SK-N-SH (cell line): ENCODE measurements around the gene MTERF2. TPM values are rescaled to one million over a fixed set of nuclear protein-coding genes. Genes with fewer than 3 reads are reported as not detected.

Source experiments
- CTCF ChIA-PET: fragments of 300-600, 350-600 bp; formaldehyde crosslinking; extraction: SDS; loops from one replicate; lab custom pipeline; 2021; lab: Yijun Ruan, JAX
- POLR2A ChIA-PET: fragments of 350-600 bp; sonication (Branson Sonifier 250); formaldehyde crosslinking; extraction: SDS; loops from one replicate; lab custom pipeline; 2020; ENCODE audit warnings: antibody characterized with exemption, inconsistent platforms; lab: Yijun Ruan, JAX
- DNase-seq: peaks from one replicate; pipeline ENCODE4 v3.0.0; 2012
- H2AFZ ChIP-seq: fragments of 200-600 bp; sonication (generic); 2 replicates; pipeline ENCODE4 v1.8.1; 2016; ENCODE audit warnings: antibody characterized with exemption, mild to moderate bottlenecking, low read depth
- H3F3A ChIP-seq: fragments of 200-600 bp; sonication (generic); replicated peaks from 2 replicates; pipeline ENCODE3; 2016; ENCODE audit warnings: antibody characterized with exemption, mild to moderate bottlenecking; ENCODE audit not compliant: insufficient read depth
- H3K27ac ChIP-seq, 2 experiments: fragments of 200-500 bp in 1 of 2; fragments of 200-600 bp in 1 of 2; sonication (Bioruptor generic) in 1 of 2; sonication (generic), shearing (Covaris generic) in 1 of 2; 2 replicates each; pipeline versions ENCODE4 v1.5.1 to v1.6.1; 2014 to 2016; ENCODE audit warnings: low read depth in 2 of 2, inconsistent platforms in 1 of 2, low read length in 1 of 2, mild to moderate bottlenecking in 1 of 2, mixed read lengths in 1 of 2
- H3K27me3 ChIP-seq: fragments of 200-600 bp; sonication (generic), shearing (Covaris generic); 2 replicates; pipeline ENCODE4 v1.6.1; 2016; ENCODE audit warnings: mixed run types; ENCODE audit not compliant: insufficient read depth
- H3K36me3 ChIP-seq, 2 experiments: fragments of 200-500 bp in 1 of 2; fragments of 200-600 bp in 1 of 2; sonication (Bioruptor generic) in 1 of 2; sonication (generic) in 1 of 2; replicated peaks in 1 of 2; 2 replicates each; pipeline versions ENCODE3 to v1.5.1; 2014 to 2016; ENCODE audit warnings: low read length in 1 of 2, mild to moderate bottlenecking in 1 of 2; ENCODE audit not compliant: insufficient read depth in 2 of 2, control insufficient read depth in 1 of 2
- H3K4me1 ChIP-seq, 2 experiments: fragments of 200-500 bp in 1 of 2; fragments of 200-600 bp in 1 of 2; sonication (Bioruptor generic) in 1 of 2; sonication (generic), shearing (Covaris generic) in 1 of 2; 2 replicates each; pipeline versions ENCODE4 v1.5.1 to v1.6.1; 2014 to 2016; ENCODE audit warnings: low read depth in 1 of 2, low read length in 1 of 2, mixed run types in 1 of 2; ENCODE audit not compliant: insufficient read depth in 2 of 2, control insufficient read depth in 1 of 2
- H3K4me2 ChIP-seq: fragments of 200-600 bp; sonication (generic), shearing (Covaris generic); 2 replicates; pipeline ENCODE4 v1.6.1; 2017; ENCODE audit warnings: mixed run types
- H3K4me3 ChIP-seq, 2 experiments: fragments of 200-500 bp in 1 of 2; fragments of 200-600 bp in 1 of 2; sonication (Bioruptor generic) in 1 of 2; sonication (generic), shearing (Covaris generic) in 1 of 2; 2 replicates each; pipeline versions ENCODE4 v1.5.1 to v1.8.1; 2014 to 2016; ENCODE audit warnings: low read depth in 2 of 2, inconsistent platforms in 1 of 2, low read length in 1 of 2, mild to moderate bottlenecking in 1 of 2, mixed read lengths in 1 of 2, moderate library complexity in 1 of 2
- H3K79me2 ChIP-seq: fragments of 200-600 bp; sonication (generic); 2 replicates; pipeline ENCODE4 v1.8.1; 2017; ENCODE audit warnings: mild to moderate bottlenecking; ENCODE audit not compliant: insufficient read depth
- H3K9ac ChIP-seq: fragments of 200-600 bp; sonication (generic); 2 replicates; pipeline ENCODE4 v1.6.1; 2017; ENCODE audit warnings: mixed run types
- H3K9me2 ChIP-seq: fragments of 200-600 bp; sonication (generic); 2 replicates; pipeline ENCODE4 v1.6.1; 2017; ENCODE audit warnings: mixed run types
- H3K9me3 ChIP-seq: fragments of 200-600 bp; sonication (generic); 2 replicates; pipeline ENCODE4 v1.6.1; 2017; ENCODE audit warnings: mixed run types, mild to moderate bottlenecking, moderate library complexity
- H4K20me1 ChIP-seq: fragments of 200-600 bp; sonication (generic); 2 replicates; pipeline ENCODE4 v1.6.1; 2017; ENCODE audit warnings: mild to moderate bottlenecking, mixed run types; ENCODE audit not compliant: insufficient read depth
- ELF1 ChIP-seq: IDR thresholded peaks from 2 replicates; pipeline ENCODE4 v1.4.0; 2012
- FOSL2 ChIP-seq: IDR thresholded peaks from 2 replicates; pipeline ENCODE4 v1.4.0; 2012; ENCODE audit warnings: low read depth, mild to moderate bottlenecking, moderate library complexity, borderline replicate concordance
- FOXM1 ChIP-seq: IDR thresholded peaks from 2 replicates; pipeline ENCODE4 v1.4.0; 2012; ENCODE audit warnings: low read depth, mild to moderate bottlenecking
- JUND ChIP-seq: IDR thresholded peaks from 2 replicates; pipeline ENCODE4 v1.4.0; 2012
- NRF1 ChIP-seq: IDR thresholded peaks from 2 replicates; pipeline ENCODE4 v1.6.1; 2012; ENCODE audit warnings: low read depth, mild to moderate bottlenecking, low read length
- POLR2AphosphoS5 ChIP-seq: IDR thresholded peaks from 2 replicates; pipeline ENCODE4 v1.6.1; 2012; ENCODE audit warnings: low read depth, low read length
- RCOR1 ChIP-seq: fragments of 150-350 bp; IDR thresholded peaks from 2 replicates; pipeline ENCODE4 v1.6.1; 2017; ENCODE audit warnings: antibody characterized with exemption, low read length
- SMC3 ChIP-seq: IDR thresholded peaks from 2 replicates; pipeline ENCODE4 v1.6.1; 2012; ENCODE audit warnings: low read depth, low read length, improper control_type of control experiment
- TAF1 ChIP-seq: IDR thresholded peaks from 2 replicates; pipeline ENCODE4 v1.6.1; 2012; ENCODE audit warnings: low read depth, mild to moderate bottlenecking, low read length, moderate library complexity, borderline replicate concordance
- TEAD4 ChIP-seq: IDR thresholded peaks from 2 replicates; pipeline ENCODE4 v1.4.0; 2012; ENCODE audit warnings: mild to moderate bottlenecking, borderline replicate concordance; ENCODE audit not compliant: insufficient read depth
- USF2 ChIP-seq: fragments of 150-350 bp; IDR thresholded peaks from 2 replicates; pipeline ENCODE4 v1.6.1; 2017; ENCODE audit warnings: antibody characterized with exemption, low read length, low read depth, borderline replicate concordance
- YY1 ChIP-seq: IDR thresholded peaks from 2 replicates; pipeline ENCODE4 v1.4.0; 2012; ENCODE audit warnings: low read depth, mild to moderate bottlenecking
- WGBS: methylation state at CpG from one replicate; pipeline ENCODE4 v1.1.6; 2017; ENCODE audit warnings: low lambda C conversion rate; 5-methylcytosine and 5-hydroxymethylcytosine counted together
- polyA plus RNA-seq, 3 experiments: library from polyadenylated mRNA; depleted of rRNA; stranded (reverse); fragments of >200 nt; gene quantifications; 2 replicates each; pipeline ENCODE4 v1.2.3, GENCODE V29; 2012
- TF ChIP-seq, protein P1 (sequence below): IDR thresholded peaks from 2 replicates; pipeline ENCODE4 v1.4.0; 2012; ENCODE audit warnings: low read depth, borderline replicate concordance
- TF ChIP-seq, protein P2 (sequence below): IDR thresholded peaks from 2 replicates; pipeline ENCODE4 v1.4.0; 2012; ENCODE audit warnings: low read depth
- TF ChIP-seq, protein P3 (sequence below): IDR thresholded peaks from 2 replicates; pipeline ENCODE4 v1.6.1; 2012; ENCODE audit warnings: mild to moderate bottlenecking, low read depth, low read length, moderate library complexity
- TF ChIP-seq, protein P4 (sequence below): fragments of 200-600 bp; sonication (generic); IDR thresholded peaks from 2 replicates; pipeline ENCODE4 v1.6.1; 2017; ENCODE audit warnings: antibody characterized with exemption, mild to moderate bottlenecking, moderate library complexity

Gene MTERF2
- polyA plus RNA-seq, 1 of the 3 experiments (the other 2 are of a cell fraction): 5.9 TPM

GRCh38 chr12:106986135-106986534 lies 811 bp downstream of the MTERF2 start:
- Histone ChIP-seq H3K4me3 (peak overlapping the region; percentile 65 to 72), H3K9me2 (no peaks in the 10 kb centered on the region), H3K27me3 (no peaks in the 10 kb centered on the region), H4K20me1 (no peaks in the 10 kb centered on the region), H3K4me1 (peaks cover 6 to 13% of the 10 kb centered on the region in 2 experiments; a peak in 2 of 4 replicates), H2AFZ (peak overlapping the region; percentile 84; the same call in 1 of the 2 replicates), H3K9ac (peak overlapping the region; percentile 81), H3K9me3 (no peaks in the 10 kb centered on the region), H3K36me3 (peaks cover 14 to 15% of the 10 kb centered on the region in 2 experiments), H3K4me2 (peak overlapping the region; percentile 76), H3K79me2 (peaks cover 17% of the 10 kb centered on the region), H3F3A (peaks cover 8% of the 10 kb centered on the region), H3K27ac (peak overlapping the region; percentile 76 to 80)
- TF ChIP-seq TAF1 (no peak), POLR2AphosphoS5 (no peak), TEAD4 (no peak), NRF1 (no peak), USF2 (no peak), RCOR1 (no peak), SMC3 (no peak), FOXM1 (no peak), ELF1 (no peak), JUND (no peak), FOSL2 (no peak), YY1 (no peak)
- TF ChIP-seq, protein P1, sequence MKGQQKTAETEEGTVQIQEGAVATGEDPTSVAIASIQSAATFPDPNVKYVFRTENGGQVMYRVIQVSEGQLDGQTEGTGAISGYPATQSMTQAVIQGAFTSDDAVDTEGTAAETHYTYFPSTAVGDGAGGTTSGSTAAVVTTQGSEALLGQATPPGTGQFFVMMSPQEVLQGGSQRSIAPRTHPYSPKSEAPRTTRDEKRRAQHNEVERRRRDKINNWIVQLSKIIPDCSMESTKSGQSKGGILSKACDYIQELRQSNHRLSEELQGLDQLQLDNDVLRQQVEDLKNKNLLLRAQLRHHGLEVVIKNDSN: no peak
- TF ChIP-seq, protein P2, sequence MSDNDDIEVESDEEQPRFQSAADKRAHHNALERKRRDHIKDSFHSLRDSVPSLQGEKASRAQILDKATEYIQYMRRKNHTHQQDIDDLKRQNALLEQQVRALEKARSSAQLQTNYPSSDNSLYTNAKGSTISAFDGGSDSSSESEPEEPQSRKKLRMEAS: no peak
- TF ChIP-seq, protein P3, sequence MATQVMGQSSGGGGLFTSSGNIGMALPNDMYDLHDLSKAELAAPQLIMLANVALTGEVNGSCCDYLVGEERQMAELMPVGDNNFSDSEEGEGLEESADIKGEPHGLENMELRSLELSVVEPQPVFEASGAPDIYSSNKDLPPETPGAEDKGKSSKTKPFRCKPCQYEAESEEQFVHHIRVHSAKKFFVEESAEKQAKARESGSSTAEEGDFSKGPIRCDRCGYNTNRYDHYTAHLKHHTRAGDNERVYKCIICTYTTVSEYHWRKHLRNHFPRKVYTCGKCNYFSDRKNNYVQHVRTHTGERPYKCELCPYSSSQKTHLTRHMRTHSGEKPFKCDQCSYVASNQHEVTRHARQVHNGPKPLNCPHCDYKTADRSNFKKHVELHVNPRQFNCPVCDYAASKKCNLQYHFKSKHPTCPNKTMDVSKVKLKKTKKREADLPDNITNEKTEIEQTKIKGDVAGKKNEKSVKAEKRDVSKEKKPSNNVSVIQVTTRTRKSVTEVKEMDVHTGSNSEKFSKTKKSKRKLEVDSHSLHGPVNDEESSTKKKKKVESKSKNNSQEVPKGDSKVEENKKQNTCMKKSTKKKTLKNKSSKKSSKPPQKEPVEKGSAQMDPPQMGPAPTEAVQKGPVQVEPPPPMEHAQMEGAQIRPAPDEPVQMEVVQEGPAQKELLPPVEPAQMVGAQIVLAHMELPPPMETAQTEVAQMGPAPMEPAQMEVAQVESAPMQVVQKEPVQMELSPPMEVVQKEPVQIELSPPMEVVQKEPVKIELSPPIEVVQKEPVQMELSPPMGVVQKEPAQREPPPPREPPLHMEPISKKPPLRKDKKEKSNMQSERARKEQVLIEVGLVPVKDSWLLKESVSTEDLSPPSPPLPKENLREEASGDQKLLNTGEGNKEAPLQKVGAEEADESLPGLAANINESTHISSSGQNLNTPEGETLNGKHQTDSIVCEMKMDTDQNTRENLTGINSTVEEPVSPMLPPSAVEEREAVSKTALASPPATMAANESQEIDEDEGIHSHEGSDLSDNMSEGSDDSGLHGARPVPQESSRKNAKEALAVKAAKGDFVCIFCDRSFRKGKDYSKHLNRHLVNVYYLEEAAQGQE: no peak
- TF ChIP-seq, protein P4, sequence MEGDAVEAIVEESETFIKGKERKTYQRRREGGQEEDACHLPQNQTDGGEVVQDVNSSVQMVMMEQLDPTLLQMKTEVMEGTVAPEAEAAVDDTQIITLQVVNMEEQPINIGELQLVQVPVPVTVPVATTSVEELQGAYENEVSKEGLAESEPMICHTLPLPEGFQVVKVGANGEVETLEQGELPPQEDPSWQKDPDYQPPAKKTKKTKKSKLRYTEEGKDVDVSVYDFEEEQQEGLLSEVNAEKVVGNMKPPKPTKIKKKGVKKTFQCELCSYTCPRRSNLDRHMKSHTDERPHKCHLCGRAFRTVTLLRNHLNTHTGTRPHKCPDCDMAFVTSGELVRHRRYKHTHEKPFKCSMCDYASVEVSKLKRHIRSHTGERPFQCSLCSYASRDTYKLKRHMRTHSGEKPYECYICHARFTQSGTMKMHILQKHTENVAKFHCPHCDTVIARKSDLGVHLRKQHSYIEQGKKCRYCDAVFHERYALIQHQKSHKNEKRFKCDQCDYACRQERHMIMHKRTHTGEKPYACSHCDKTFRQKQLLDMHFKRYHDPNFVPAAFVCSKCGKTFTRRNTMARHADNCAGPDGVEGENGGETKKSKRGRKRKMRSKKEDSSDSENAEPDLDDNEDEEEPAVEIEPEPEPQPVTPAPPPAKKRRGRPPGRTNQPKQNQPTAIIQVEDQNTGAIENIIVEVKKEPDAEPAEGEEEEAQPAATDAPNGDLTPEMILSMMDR: no peak
- POLR2A ChIA-PET: interaction anchor here (1.2 to 1.5 kb wide), 2 partner anchors 25 to 30 kb away, joined by 4 to 7 read pairs; partner anchors contain the start of gene TMEM263
- no peak for DNase-seq
- WGBS: 30% methylated on average over 4 of the region's 4 CpGs
- CTCF ChIA-PET: interaction anchor here (0.7 to 1.1 kb wide), 2 partner anchors 106 to 703 kb away, joined by 3 to 6 read pairs; no protein-coding TSS in a partner anchor
